NCI-H2171 treated with DMSO at 0.1 percent for 48 hours (cell line): ENCODE measurements around the gene SIGLEC14.
"Not testable (repeated sequence)": the region's sequence is repeated elsewhere in the genome, so short reads cannot be mapped to it uniquely, and the experiment has no call there.

Experiments
- DNase-seq: peaks from one replicate; lab custom pipeline; 2025; lab: John Stamatoyannopoulos, UW

Gene SIGLEC14

GRCh38 chr19:51668216-51668615, 21.6 kb upstream of the SIGLEC14 start:
- DNase-seq: no peak

DNA sequence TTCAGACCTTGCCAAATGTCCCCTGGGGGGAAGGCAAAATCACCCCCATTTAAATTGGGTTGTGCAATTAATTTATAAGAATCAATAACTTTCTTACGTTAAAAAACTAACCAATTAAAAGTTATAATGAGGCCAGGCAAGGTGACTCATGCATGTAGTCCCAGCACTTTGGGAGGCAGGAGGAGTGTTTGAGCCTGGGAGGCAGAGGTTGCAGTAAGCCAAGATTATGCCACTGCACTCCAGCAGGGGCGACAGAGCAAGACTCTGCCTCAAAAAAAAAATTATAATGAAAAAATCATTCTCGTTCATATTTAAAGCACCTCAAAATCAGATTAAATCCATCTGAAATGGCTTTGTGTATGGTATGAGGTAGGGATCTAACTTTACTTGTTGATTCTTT, 18.4 kb upstream of the SIGLEC14 start:
- DNase-seq: no peak

DNA sequence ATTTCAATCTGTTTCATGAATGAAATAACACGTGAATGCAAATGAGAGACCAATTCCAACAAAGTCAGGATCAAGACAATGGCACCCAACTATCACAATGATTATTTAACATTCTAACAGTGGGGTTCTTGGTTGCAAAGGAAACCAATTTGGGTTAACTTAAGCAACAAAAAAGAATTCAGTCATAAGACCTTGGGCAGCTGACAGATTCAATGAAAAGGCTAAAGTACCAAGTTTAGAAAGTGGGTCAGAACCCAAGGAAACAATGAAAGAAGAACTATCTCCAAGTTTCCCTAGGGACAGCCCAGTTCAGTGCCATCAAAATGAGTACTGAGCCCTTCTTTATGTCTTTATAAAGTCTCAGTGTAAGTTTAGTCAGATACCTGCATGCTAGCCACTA, 17.5 kb upstream of the SIGLEC14 start:
- no peak for DNase-seq

DNA sequence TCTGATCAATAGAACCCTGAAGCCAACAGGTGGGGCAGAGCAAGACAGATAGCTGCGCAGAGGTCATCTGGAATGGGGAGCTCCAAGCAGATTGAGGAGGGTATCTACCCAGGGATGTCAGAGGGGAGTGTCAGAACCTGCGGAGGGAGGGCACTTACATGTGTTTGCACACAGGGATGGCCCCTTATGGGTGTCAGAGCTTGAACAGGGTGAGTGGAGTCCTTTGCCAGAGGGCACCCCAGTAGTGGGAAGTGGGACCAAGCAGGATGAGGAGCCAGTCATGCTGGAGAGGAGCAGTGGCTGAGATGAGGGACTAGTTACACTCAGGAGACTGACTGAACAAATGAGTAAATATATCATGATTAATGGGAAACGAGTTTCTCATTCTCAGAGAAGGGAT, 17.0 kb upstream of the SIGLEC14 start:
- DNase-seq: no peak

GRCh38 chr19:51660975-51661600, 14.5 kb upstream of the SIGLEC14 start:
- peak; percentile 48 for DNase-seq

DNA sequence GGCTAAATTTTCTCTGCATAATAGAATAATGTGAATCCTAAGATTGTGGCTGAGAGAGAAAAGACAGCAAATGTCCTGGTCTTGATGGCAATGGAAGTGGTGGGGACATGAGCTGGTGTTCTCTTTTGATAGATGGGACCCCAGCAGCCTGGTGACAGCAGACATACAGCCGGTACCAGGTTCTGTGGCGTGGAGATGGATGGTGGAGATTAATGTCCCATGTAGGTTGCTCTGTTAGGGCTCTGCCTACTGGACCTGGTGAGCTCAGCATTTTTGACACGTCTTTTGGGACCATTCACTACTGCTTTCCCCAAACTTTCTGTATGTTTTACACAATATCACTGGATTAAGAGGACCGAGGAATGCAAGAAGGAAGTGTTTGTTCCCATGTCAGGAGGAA, 8.2 kb upstream of the SIGLEC14 start:
- no peak for DNase-seq

DNA sequence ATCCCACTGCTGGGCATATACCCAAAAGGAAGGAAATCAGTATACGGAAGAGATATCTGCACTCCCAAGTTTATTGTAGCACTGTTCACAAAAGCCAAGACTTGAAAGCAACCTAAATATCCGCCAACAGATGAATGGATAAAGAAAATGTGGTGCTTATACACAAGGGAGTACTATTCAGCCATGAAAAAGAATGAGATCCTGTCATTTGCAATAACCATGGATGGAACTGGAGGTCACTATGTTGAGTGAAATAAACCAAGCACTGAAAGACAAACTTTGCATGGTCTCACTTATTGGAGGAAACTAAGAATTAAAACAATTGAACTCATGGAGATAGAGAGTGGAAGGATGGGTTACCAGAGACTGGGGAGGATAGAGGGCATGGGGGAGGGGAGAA, 6.5 kb upstream of the SIGLEC14 start:
- no peak for DNase-seq

GRCh38 chr19:51652266-51652665, 5.6 kb upstream of the SIGLEC14 start:
- DNase-seq: no peak

DNA sequence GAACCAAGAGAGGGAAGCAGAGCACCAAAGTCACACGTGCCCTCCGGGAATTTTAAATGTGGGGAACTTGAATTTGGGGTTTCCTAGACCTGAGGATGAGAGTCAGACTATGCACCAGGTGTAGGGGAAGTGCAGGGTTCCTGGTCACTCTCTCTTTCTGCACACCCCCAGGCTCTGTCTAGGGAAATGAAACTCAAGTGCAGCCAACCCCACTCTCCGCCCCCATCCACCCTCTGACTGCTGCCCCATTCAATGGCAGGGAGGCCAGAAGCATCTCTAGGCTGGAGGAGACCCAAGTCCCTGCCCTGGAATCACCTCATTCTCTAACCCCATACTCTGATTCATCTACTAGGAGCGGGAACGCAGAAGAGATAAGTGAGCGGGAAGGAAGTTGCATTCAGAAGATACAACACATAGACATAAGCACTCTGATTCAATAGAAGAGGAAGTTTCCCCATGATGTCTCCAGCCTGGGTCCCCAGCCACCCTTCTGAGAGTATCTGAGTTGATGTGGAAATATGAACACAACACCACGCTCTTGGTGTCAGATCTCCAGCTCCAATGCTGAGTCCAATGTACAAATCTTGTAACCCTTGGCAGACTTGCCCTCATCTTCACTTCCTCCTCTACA, 4.7 kb upstream of the SIGLEC14 start:
- DNase-seq: no peak

- no peak for DNase-seq
These were observed 693 bp upstream of the SIGLEC14 start for GRCh38 chr19:51647318-51647717.

- no peak for DNase-seq
These were observed 1.9 kb downstream of the SIGLEC14 start for GRCh38 chr19:51644636-51645271.

DNA sequence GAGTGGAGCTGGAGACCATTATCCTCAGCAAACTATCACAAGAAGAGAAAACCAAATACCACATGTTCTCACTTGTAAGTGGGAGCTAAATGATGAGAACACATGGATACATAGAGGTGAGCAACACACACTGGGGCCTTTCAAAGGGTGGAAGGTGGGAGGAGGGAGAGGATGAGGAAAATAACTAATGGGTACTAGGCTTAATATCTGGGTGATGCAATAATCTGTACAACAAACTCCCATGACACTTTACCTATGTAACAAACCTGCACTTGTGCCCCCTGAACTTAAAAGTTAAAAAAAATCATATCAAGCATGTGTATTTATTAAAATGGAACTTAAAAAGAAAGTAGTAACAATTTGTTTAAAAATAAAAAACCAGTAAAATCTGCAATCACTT, 5.0 kb downstream of the SIGLEC14 start:
- no peak for DNase-seq

DNA sequence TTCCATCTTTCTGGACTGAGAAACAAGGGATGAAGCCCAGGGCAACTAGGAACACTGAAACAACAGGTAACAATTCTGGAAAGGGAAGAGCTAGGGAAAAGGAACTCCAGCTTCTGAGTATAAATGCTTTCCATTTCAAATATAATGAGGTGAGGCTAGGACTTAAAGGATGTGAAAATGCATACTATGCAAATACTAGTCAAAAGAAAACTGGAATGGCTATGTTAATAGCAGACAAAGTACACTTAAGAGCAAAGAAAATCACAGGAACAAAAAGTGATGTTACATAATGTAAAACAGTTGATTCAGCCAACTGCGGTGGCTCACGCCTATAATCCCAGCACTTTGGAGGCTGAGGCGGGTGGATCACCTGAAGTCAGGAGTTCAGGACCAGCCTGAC, 6.2 kb downstream of the SIGLEC14 start:
- DNase-seq: no peak

GRCh38 chr19:51639916-51640315, 6.7 kb downstream of the SIGLEC14 start:
- no peak for DNase-seq

- peak; percentile 3 for DNase-seq
These were observed 9.2 kb downstream of the SIGLEC14 start for GRCh38 chr19:51637362-51637978.

DNA sequence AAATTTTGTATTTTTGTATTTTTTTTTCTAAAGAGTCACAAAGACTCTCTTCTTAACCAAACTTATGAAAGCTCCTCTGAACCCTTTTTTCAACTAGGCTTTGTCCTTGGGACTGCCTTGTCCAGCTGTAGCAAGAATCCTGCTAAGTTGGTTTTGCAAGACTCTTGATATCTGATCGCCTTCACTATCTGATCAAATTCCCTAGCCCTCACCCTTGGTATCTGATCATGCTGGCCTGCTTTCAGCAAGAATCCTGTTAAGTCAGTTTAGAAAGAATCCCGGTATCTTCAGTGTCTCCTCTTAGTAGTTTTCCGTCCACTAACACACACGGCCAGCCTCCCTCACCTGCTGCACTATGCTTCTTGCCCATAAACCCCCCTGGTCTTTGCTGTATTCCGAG, 14.5 kb downstream of the SIGLEC14 start:
- no peak for DNase-seq

- DNase-seq: not testable (repeated sequence)
These were observed 16.3 kb downstream of the SIGLEC14 start, which contains the start of gene SIGLEC5 for GRCh38 chr19:51630315-51630714. SIGLEC5 (minus strand) TSS chr19:51630401; CDS start chr19:51630335, 66 bp downstream.

- DNase-seq: no peak
These were observed 18.3 kb downstream of the SIGLEC14 start for GRCh38 chr19:51628153-51628939.

DNA sequence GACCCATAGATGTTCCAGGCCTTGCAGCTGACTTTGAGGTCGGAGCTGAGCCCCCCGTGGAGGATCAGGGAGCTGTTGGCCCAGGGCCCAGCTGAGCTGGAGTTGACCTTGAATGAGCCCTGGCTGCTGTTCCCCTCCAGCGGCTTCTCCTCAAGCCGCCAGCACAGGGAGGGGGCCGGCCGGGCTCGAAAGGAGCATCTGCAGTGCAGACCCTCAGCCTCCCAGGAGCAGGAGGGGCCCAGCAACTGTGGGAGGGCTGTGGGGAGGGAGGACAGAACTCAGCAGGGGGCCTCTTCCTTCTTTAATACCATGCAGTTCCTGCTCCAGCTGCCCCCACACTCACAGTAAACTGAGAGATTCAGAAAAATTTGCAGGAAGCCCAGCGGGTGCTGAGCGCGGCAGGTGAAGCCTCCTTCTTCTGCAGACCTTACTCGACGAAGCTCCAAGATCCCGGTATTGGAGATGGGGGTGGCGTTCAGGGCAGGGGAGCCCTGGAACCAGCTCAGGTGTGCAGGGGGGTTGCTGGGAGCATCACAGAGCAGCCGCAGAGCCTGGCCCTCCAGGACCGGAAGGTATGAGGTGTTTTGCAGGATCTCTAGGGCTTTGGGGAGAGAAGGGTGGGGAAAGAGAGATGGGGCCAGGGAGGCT, 19.0 kb downstream of the SIGLEC14 start:
- DNase-seq: no peak

GRCh38 chr19:51626675-51627074, 19.9 kb downstream of the SIGLEC14 start:
- no peak for DNase-seq

DNA sequence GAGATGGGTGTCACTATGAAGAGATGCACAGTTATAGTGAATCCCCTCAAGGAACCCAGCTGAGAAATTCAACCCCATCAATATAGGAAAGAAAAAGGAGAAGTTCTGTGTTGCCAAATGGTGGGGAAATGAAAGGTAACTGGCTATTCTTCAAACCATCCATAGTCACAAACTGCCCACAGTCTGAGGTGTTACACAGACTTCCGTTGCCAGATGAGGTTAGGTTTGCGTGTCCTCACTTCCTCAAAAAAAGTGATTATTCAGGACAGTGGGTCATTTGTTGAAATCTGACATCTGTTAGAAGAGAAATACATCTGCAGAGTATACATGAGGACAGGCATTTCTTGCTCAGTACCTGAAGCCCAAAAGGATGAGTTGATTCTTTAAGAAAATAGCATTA, 25.4 kb downstream of the SIGLEC14 start:
- DNase-seq: no peak

DNA sequence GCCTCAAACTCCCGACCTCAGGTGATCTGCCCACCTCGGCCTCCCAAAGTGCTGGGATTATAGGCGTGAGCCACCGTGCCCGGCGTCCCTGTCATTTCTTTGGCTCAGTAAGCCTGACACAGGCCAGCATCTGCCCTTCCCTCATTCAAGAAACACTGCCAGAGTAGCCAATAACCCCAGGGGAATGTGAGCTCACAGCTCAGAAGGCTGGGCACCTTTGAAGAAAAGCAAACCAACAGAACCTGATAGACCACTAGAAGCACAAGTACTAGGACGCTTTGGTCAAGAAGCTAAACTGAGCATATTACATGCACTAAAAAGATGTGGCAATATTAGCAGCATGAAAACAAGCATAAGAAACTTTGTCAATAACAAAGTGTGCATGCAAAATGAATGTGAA, 30.6 kb downstream of the SIGLEC14 start:
- no peak for DNase-seq
